IMR-90 (cell line): Measurements from ENCODE around the gene ELFN2. TPM values are rescaled to one million over a fixed set of nuclear protein-coding genes. Genes with fewer than 3 reads are reported as not detected.
A peak's percentile ranks its signal among the peaks of the same experiment; 100 is the strongest.

Experiments
- ATAC-seq: fragments of 200-7000 bp; cut with Tn5 transposase; 2 replicates; pipeline ENCODE4 v1.9.1; 2020; ENCODE audit warnings: low read depth, mild to moderate bottlenecking, moderate library complexity
- BruUV-seq: library from RNA; stranded (reverse); fragments of 400-500 nt; replicated peaks from 2 replicates; lab custom pipeline; 2021; lab: Mats Ljungman, UMichigan
- CTCF ChIA-PET: fragments of 300-600 bp; formaldehyde crosslinking; extraction: SDS; loops from one replicate; lab custom pipeline; 2021; ENCODE audit warnings: antibody characterized with exemption; lab: Yijun Ruan, JAX
- POLR2A ChIA-PET: fragments of 300-600 bp; sonication (Branson Sonifier 250); formaldehyde crosslinking; loops from one replicate; lab custom pipeline; 2022; ENCODE audit warnings: antibody characterized with exemption; ENCODE audit not compliant: unreplicated experiment; lab: Charles Lee
- DNase-seq: peaks from one replicate; pipeline ENCODE4 v3.0.0; 2013
- H2AFZ ChIP-seq: replicated peaks from 2 replicates; pipeline ENCODE3; 2013; ENCODE audit warnings: low read length, mild to moderate bottlenecking; ENCODE audit not compliant: poor library complexity
- H2AK5ac ChIP-seq: 2 replicates; pipeline ENCODE4 v1.6.1; 2013; ENCODE audit warnings: low read depth, low read length, inconsistent platforms
- H2AK9ac ChIP-seq: replicated peaks from 2 replicates; pipeline ENCODE3; 2013; ENCODE audit warnings: mild to moderate bottlenecking, low read depth, low read length, moderate library complexity; ENCODE audit not compliant: poor library complexity
- H2BK120ac ChIP-seq: 2 replicates; pipeline ENCODE4 v1.6.1; 2013; ENCODE audit warnings: low read depth, low read length, inconsistent platforms
- H2BK15ac ChIP-seq: 3 replicates; pipeline ENCODE4 v1.6.1; 2013; ENCODE audit warnings: low read depth, low read length, inconsistent platforms
- H2BK20ac ChIP-seq: 2 replicates; pipeline ENCODE4 v1.6.1; 2013; ENCODE audit warnings: low read depth, mild to moderate bottlenecking, inconsistent platforms, low read length, moderate library complexity
- H2BK5ac ChIP-seq: 2 replicates; pipeline ENCODE4 v1.6.1; 2013; ENCODE audit warnings: mild to moderate bottlenecking, low read depth, low read length, inconsistent platforms; ENCODE audit not compliant: poor library complexity, severe bottlenecking
- H3K14ac ChIP-seq: replicated peaks from 2 replicates; pipeline ENCODE4 v1.6.1; 2013; ENCODE audit warnings: low read depth, low read length, inconsistent platforms
- H3K18ac ChIP-seq: 2 replicates; pipeline ENCODE4 v1.6.1; 2013; ENCODE audit warnings: low read depth, low read length, control low read depth
- H3K23ac ChIP-seq: 2 replicates; pipeline ENCODE4 v1.6.1; 2013; ENCODE audit warnings: low read depth, low read length, inconsistent platforms
- H3K27ac ChIP-seq: 2 replicates; pipeline ENCODE4 v1.5.1; 2013; ENCODE audit warnings: mild to moderate bottlenecking, control low read depth, low read length; ENCODE audit not compliant: insufficient read depth
- H3K27me3 ChIP-seq: 2 replicates; pipeline ENCODE4 v1.6.1; 2013; ENCODE audit warnings: low read length; ENCODE audit not compliant: control insufficient read depth, insufficient read depth
- H3K36me3 ChIP-seq: 2 replicates; pipeline ENCODE4 v1.6.1; 2013; ENCODE audit warnings: low read length, mixed read lengths; ENCODE audit not compliant: control insufficient read depth, insufficient read depth
- H3K4ac ChIP-seq: 2 replicates; pipeline ENCODE4 v1.6.1; 2013; ENCODE audit warnings: low read depth, low read length, inconsistent platforms
- H3K4me1 ChIP-seq: 2 replicates; pipeline ENCODE4 v1.6.1; 2013; ENCODE audit warnings: low read length, mixed read lengths; ENCODE audit not compliant: control insufficient read depth, insufficient read depth
- H3K4me2 ChIP-seq: 2 replicates; pipeline ENCODE4 v1.6.1; 2013; ENCODE audit warnings: low read depth, mild to moderate bottlenecking, control low read depth, low read length, moderate library complexity
- H3K4me3 ChIP-seq: 2 replicates; pipeline ENCODE4 v1.5.1; 2013; ENCODE audit warnings: low read depth, mild to moderate bottlenecking, control low read depth, low read length, moderate library complexity; ENCODE audit not compliant: insufficient read depth
- H3K56ac ChIP-seq: 2 replicates; pipeline ENCODE4 v1.6.1; 2013; ENCODE audit warnings: low read length, inconsistent platforms; ENCODE audit not compliant: insufficient read depth; ENCODE audit errors: extremely low read depth
- H3K79me1 ChIP-seq, 2 experiments: 2 replicates each; pipeline ENCODE4 v1.6.1; 2013; ENCODE audit warnings: low read length in 2 of 2, inconsistent platforms in 1 of 2, low read depth in 1 of 2
- H3K9ac ChIP-seq: 2 replicates; pipeline ENCODE4 v1.6.1; 2013; ENCODE audit warnings: low read depth, low read length, control low read depth
- H3K9me1 ChIP-seq: 2 replicates; pipeline ENCODE4 v1.6.1; 2013; ENCODE audit warnings: low read length, inconsistent platforms; ENCODE audit not compliant: insufficient read depth
- H3K9me3 ChIP-seq: 2 replicates; pipeline ENCODE4 v1.6.1; 2013; ENCODE audit warnings: low read length; ENCODE audit not compliant: control insufficient read depth, insufficient read depth
- H4K20me1 ChIP-seq: 2 replicates; pipeline ENCODE4 v1.6.1; 2013; ENCODE audit warnings: low read length, inconsistent platforms; ENCODE audit not compliant: insufficient read depth
- H4K5ac ChIP-seq: 2 replicates; pipeline ENCODE4 v1.6.1; 2013; ENCODE audit warnings: mild to moderate bottlenecking, low read depth, low read length, control low read depth
- H4K8ac ChIP-seq, 2 experiments: 2 replicates each; pipeline ENCODE4 v1.6.1; 2013; ENCODE audit warnings: low read depth in 2 of 2, low read length in 2 of 2, control low read depth in 1 of 2, inconsistent platforms in 1 of 2
- H4K91ac ChIP-seq: 2 replicates; pipeline ENCODE4 v1.6.1; 2013; ENCODE audit warnings: low read depth, low read length, inconsistent platforms; ENCODE audit not compliant: insufficient read depth
- FOS ChIP-seq: fragments of 150-350 bp; IDR thresholded peaks from 2 replicates; pipeline ENCODE4 v1.6.1; 2016; ENCODE audit warnings: low read depth, low read length
- USF2 ChIP-seq: fragments of 150-350 bp; IDR thresholded peaks from 2 replicates; pipeline ENCODE4 v1.6.1; 2017; ENCODE audit warnings: mild to moderate bottlenecking, antibody characterized with exemption, low read length, low read depth
- WGBS, 2 experiments: methylation state at CpG; one replicate each; pipeline versions ENCODE4 v1.1.5 to v1.1.7; 2013; ENCODE audit warnings: missing lambda C conversion rate in 2 of 2; ENCODE audit not compliant: insufficient read length in 1 of 2; ENCODE audit errors: extremely low coverage in 2 of 2; 5-methylcytosine and 5-hydroxymethylcytosine counted together
- dilution Hi-C: fragments of 300-500 bp; cut with HindIII; formaldehyde crosslinking; loops from one replicate; pipeline ENCODE4 v1.14.3; 2018; ENCODE audit warnings: low sequenced_read_pairs; ENCODE audit not compliant: unreplicated experiment
- in situ Hi-C: fragments of 300-500 bp; cut with MboI; formaldehyde crosslinking; loops from 3 replicates; pipeline ENCODE4 v1.14.3; 2019; ENCODE audit warnings: low sequenced_read_pairs, inconsistent platforms, mixed read lengths
- intact Hi-C: fragments of 100-400 bp; cut with micrococcal nuclease; formaldehyde crosslinking; loops from 2 replicates; pipeline ENCODE4 v1.10.0; 2022
- polyA plus RNA-seq, 3 experiments: library from polyadenylated mRNA; depleted of rRNA; stranded (reverse); fragments of >200 nt; gene quantifications; 2 replicates each; pipeline ENCODE4 v1.2.3, GENCODE V29; 2012; ENCODE audit warnings: low replicate concordance in 1 of 3
- total RNA-seq: library from RNA; depleted of rRNA; stranded (reverse); fragments of >200 nt; gene quantifications from 2 replicates; pipeline ENCODE4 v1.2.3, GENCODE V29; 2012

The ELFN2 gene
- total and polyA plus RNA-seq, 2 of the 4 experiments (the other 2 are of a cell fraction), result 0.72 to 5.0 TPM

GRCh38 chr22:37337204-37337943, 89.9 kb downstream of the ELFN2 start:
- Histone ChIP-seq H3K56ac (no peak overlapping the region), H3K9ac (no peak overlapping the region), H4K91ac (no peak overlapping the region), H3K27me3 (peaks cover 26% of the 10 kb centered on the region), H2BK120ac (peak overlapping the region; percentile 73), H3K79me1 (no peaks in the 10 kb centered on the region), H2AFZ (peak overlapping the region; percentile 80), H2BK15ac (no peak overlapping the region), H3K4me3 (no peak overlapping the region), H3K18ac (no peak overlapping the region), H3K23ac (no peak overlapping the region), H3K4ac (peak overlapping the region; percentile 52; the same call in 1 of the 2 replicates), H3K14ac (no peak overlapping the region), H2AK5ac (peak overlapping the region; percentile 44), H3K4me1 (peaks cover 18% of the 10 kb centered on the region), H4K5ac (no peak overlapping the region), H2BK20ac (peak overlapping the region; percentile 18), H3K9me1 (no peaks in the 10 kb centered on the region), H3K4me2 (no peak overlapping the region), H3K27ac (no peak overlapping the region), H2BK5ac (no peak overlapping the region), H2AK9ac (peak overlapping the region; percentile 77), H3K36me3 (no peaks in the 10 kb centered on the region), H4K8ac (peak overlapping the region in 1 of 2 experiments; percentile 50; a peak in 1 of 4 replicates), H3K9me3 (no peaks in the 10 kb centered on the region), H4K20me1 (no peaks in the 10 kb centered on the region)
- in situ Hi-C loops (no loop called here), dilution Hi-C loops (no loop called here), intact Hi-C loops (no loop called here)
- DNase-seq (peak; percentile 55), ATAC-seq (peak; percentile 64)
- POLR2A ChIA-PET, result no interaction called here
- CTCF ChIA-PET, result no interaction called here
- TF ChIP-seq USF2, result no peak
- 0 out of 2 replicates have a peak, but pooled peaks have one; percentile 5 for TF ChIP-seq FOS
- 57% methylated on average over 1 of the region's 8 CpGs; no CpG with 5 or more reads in 1 of the 2 experiments for WGBS, 2 experiments
- BruUV-seq, result no TSS peak
